Endothelial cell of umbilical vein (primary cell): ENCODE results near the gene TMCC3. TPM values are rescaled to one million over a fixed set of nuclear protein-coding genes. Genes with fewer than 3 reads are reported as not detected.

Experiments used
- BruUV-seq: library from RNA; stranded (reverse); fragments of 400-500 nt; replicated peaks from 2 replicates; lab custom pipeline; 2021; lab: Mats Ljungman, UMichigan
- CTCF ChIA-PET: fragments of 300-600, 350-600 bp; sonication (Branson Sonifier 250); formaldehyde crosslinking; loops from one replicate; lab custom pipeline; 2021; ENCODE audit warnings: antibody characterized with exemption, inconsistent platforms; lab: Charles Lee
- POLR2A ChIA-PET: fragments of 300-600, 350-600 bp; sonication (Branson Sonifier 250); formaldehyde crosslinking; loops from one replicate; lab custom pipeline; 2021; ENCODE audit warnings: antibody characterized with exemption, inconsistent platforms; lab: Charles Lee
- DNase-seq: peaks from one replicate; pipeline ENCODE4 v3.0.0-alpha.2; 2011; ENCODE audit warnings: low read depth, low spot score
- FAIRE-seq: peaks from 2 replicates; lab custom pipeline; 2011; peaks lifted over from hg19 to GRCh38; lab: Jason Lieb, UNC
- H2AFZ ChIP-seq: 2 replicates; pipeline ENCODE4 v1.6.0; 2012; ENCODE audit warnings: low read depth, low read length, control low read depth, inconsistent platforms
- H3K27ac ChIP-seq: 2 replicates; pipeline ENCODE4 v1.5.1; 2011; ENCODE audit warnings: low read depth, mild to moderate bottlenecking, control low read depth, low read length, moderate library complexity; ENCODE audit not compliant: insufficient read depth
- H3K27me3 ChIP-seq, 2 experiments: 2 replicates each; pipeline versions ENCODE4 v1.6.0 to v1.6.1; 2011; ENCODE audit warnings: low read length in 2 of 2, mixed read lengths in 1 of 2; ENCODE audit not compliant: control insufficient read depth in 2 of 2, insufficient read depth in 2 of 2
- H3K36me3 ChIP-seq, 2 experiments: 2 replicates in 1 of 2; 3 replicates in 1 of 2; pipeline ENCODE4 v1.5.1; 2011; ENCODE audit warnings: low read length in 2 of 2, mild to moderate bottlenecking in 1 of 2, moderate library complexity in 1 of 2; ENCODE audit not compliant: control insufficient read depth in 2 of 2, insufficient read depth in 2 of 2; ENCODE audit errors: extremely low read depth in 1 of 2
- H3K4me1 ChIP-seq: 3 replicates; pipeline ENCODE4 v1.5.1; 2011; ENCODE audit warnings: mild to moderate bottlenecking, low read length; ENCODE audit not compliant: control insufficient read depth, insufficient read depth; ENCODE audit errors: extremely low read depth
- H3K4me2 ChIP-seq: 2 replicates; pipeline ENCODE4 v1.6.1; 2011; ENCODE audit warnings: low read length, control low read depth, mixed read lengths; ENCODE audit not compliant: insufficient read depth
- H3K4me3 ChIP-seq, 3 experiments: fragments of 200-600 bp in 1 of 3; sonication (generic), shearing (Covaris generic) in 1 of 3; replicated peaks in 1 of 3; 2 replicates each; pipeline ENCODE4 v1.5.1; 2011 to 2016; ENCODE audit warnings: control low read depth in 3 of 3, low read length in 3 of 3, mild to moderate bottlenecking in 2 of 3, inconsistent platforms in 1 of 3, low read depth in 1 of 3, moderate library complexity in 1 of 3; ENCODE audit not compliant: insufficient read depth in 1 of 3
- H3K79me2 ChIP-seq: 2 replicates; pipeline ENCODE4 v1.6.0; 2012; ENCODE audit warnings: low read length, inconsistent platforms; ENCODE audit not compliant: control insufficient read depth, insufficient read depth
- H3K9ac ChIP-seq: replicated peaks from 2 replicates; pipeline ENCODE3; 2011; ENCODE audit warnings: low read length, control low read depth; ENCODE audit not compliant: insufficient read depth; ENCODE audit errors: extremely low read depth
- H3K9me1 ChIP-seq: replicated peaks from 3 replicates; pipeline ENCODE4 v1.6.0; 2011; ENCODE audit warnings: mild to moderate bottlenecking, low read length; ENCODE audit not compliant: control insufficient read depth, insufficient read depth; ENCODE audit errors: extremely low read depth
- H3K9me3 ChIP-seq: replicated peaks from 2 replicates; pipeline ENCODE4 v1.5.1; 2012; ENCODE audit warnings: low read length, inconsistent platforms; ENCODE audit not compliant: control insufficient read depth, insufficient read depth
- H4K20me1 ChIP-seq: replicated peaks from 2 replicates; pipeline ENCODE3; 2011; ENCODE audit warnings: mild to moderate bottlenecking, low read length; ENCODE audit not compliant: control insufficient read depth, insufficient read depth; ENCODE audit errors: extremely low read depth
- CTCF ChIP-seq, 2 donors: IDR thresholded peaks; 1 replicate in 1 of 2; 2 replicates in 1 of 2; pipeline ENCODE4 v1.5.1; 2011; ENCODE audit warnings: low read length in 2 of 2, mild to moderate bottlenecking in 2 of 2, moderate library complexity in 2 of 2, control low read depth in 1 of 2, inconsistent platforms in 1 of 2, low read depth in 1 of 2; ENCODE audit not compliant: insufficient read depth in 1 of 2; ENCODE audit errors: extremely low read depth in 1 of 2
- FOS ChIP-seq: IDR thresholded peaks from 2 replicates; pipeline ENCODE4 v1.6.1; 2011; ENCODE audit warnings: mild to moderate bottlenecking, low read length, moderate library complexity, borderline replicate concordance; ENCODE audit not compliant: insufficient read depth
- GATA2 ChIP-seq: IDR thresholded peaks from 2 replicates; pipeline ENCODE4 v1.7.0; 2011; ENCODE audit warnings: low read depth, mild to moderate bottlenecking, moderate library complexity, mixed read lengths, low read length; ENCODE audit not compliant: insufficient read length, insufficient read depth
- JUN ChIP-seq: IDR thresholded peaks from 2 replicates; pipeline ENCODE4 v1.6.1; 2011; ENCODE audit warnings: borderline replicate concordance, low read depth; ENCODE audit not compliant: insufficient read length, insufficient read depth
- MAX ChIP-seq: IDR thresholded peaks from 2 replicates; pipeline ENCODE4 v1.6.1; 2011; ENCODE audit not compliant: insufficient read depth, insufficient read length
- MYC ChIP-seq: IDR thresholded peaks from one replicate; pipeline ENCODE4 v1.6.1; 2011; ENCODE audit warnings: mild to moderate bottlenecking, low read depth, low read length
- POLR2A ChIP-seq: IDR thresholded peaks from 2 replicates; pipeline ENCODE4 v1.6.1; 2012; ENCODE audit warnings: low read depth, mild to moderate bottlenecking, control low read depth, low read length
- POLR2AphosphoS5 ChIP-seq: IDR thresholded peaks from 2 replicates; pipeline ENCODE4 v1.6.1; 2012; ENCODE audit warnings: low read depth, mild to moderate bottlenecking, control low read depth, low read length, moderate library complexity; ENCODE audit not compliant: insufficient read depth
- dilution Hi-C: fragments of 300-500 bp; cut with MboI; formaldehyde crosslinking; loops from one replicate; pipeline ENCODE4 v1.15.0; 2019; ENCODE audit warnings: low sequenced_read_pairs; ENCODE audit not compliant: extremely low pct_ligation_motif_present
- intact Hi-C: fragments of 100-400 bp; cut with micrococcal nuclease; formaldehyde crosslinking; loops from one replicate; pipeline ENCODE4 v1.10.0; 2022
- polyA plus RNA-seq, 4 experiments: library from polyadenylated mRNA; depleted of rRNA in 3 of 4; stranded (reverse) in 3 of 4; unstranded in 1 of 4; fragments of >200 nt; gene quantifications; 2 replicates each; pipeline versions ENCODE4 v1.2.1 to v1.2.3, GENCODE V29; 2011 to 2012; ENCODE audit warnings: missing spikeins in 1 of 4
- total RNA-seq: library from RNA; stranded (reverse); gene quantifications from 2 replicates; pipeline ENCODE4 v1.2.3, GENCODE V29; 2021

Gene TMCC3
- total and polyA plus RNA-seq, 2 donors (not counting 3 experiments of a cell fraction or from before 2014, with no cell fraction given) = 13.5 to 30.4 TPM

- BruUV-seq = no TSS peak
- Histone ChIP-seq H3K27me3 (no peaks in the 10 kb centered on the region), H3K4me3 (no peak overlapping the region), H3K79me2 (peaks cover 79% of the 10 kb centered on the region), H4K20me1 (no peaks in the 10 kb centered on the region), H3K9ac (no peak overlapping the region), H3K9me3 (no peaks in the 10 kb centered on the region), H3K4me1 (peaks cover 9% of the 10 kb centered on the region), H3K36me3 (peaks cover 0 to 7% of the 10 kb centered on the region in 2 experiments), H3K4me2 (no peak overlapping the region), H2AFZ (no peak overlapping the region), H3K27ac (no peak overlapping the region), H3K9me1 (no peaks in the 10 kb centered on the region)
- TF ChIP-seq FOS = no peak
- TF ChIP-seq MYC = no peak
- no peak for TF ChIP-seq GATA2
- DNase-seq = no peak
- dilution Hi-C loops (no loop called here), intact Hi-C loops (no loop called here)
- ChIA-PET POLR2A (no interaction called here), CTCF (interaction anchor here (1.3 to 2.8 kb wide), 4 partner anchors 9 to 37 kb away, joined by 3 to 7 read pairs (median 4); partner anchors contain the start of gene TMCC3)
- no peak for FAIRE-seq
Observed at GRCh38 chr12:94637390-94638113, 12.8 kb downstream of the TMCC3 start.

DNA sequence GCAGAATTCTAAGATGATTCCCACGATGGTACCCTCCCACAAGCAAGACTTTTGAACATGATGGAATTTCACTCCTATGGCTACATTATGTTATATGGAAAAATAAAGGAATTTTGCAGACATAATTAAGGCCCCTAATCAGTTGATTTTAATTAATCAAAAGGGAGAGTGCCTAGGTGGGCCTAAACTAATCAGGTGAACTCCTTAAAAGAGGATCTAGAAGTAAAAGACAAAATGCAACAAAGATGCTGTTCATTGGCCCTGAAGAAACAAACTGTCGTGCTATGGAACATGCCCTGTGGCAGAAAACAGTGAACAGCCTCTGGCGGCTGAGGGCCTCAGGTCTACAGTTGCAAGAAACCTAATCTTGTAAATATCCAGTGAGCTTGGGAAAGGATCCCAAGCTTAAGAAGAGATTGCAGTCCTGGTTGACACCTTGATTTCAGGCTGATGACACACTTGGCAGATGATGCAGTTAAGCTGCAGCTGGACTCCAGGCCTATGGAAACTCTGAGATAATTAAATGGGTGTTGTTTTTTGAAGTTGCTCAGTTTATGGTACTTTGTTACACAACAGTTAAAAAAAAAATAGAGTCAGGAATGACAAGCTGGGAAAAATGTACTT, 13.8 kb downstream of the TMCC3 start:
- POLR2A ChIA-PET = no interaction called here
- no peaks in the 10 kb centered on the region for H4K20me1 ChIP-seq
- peaks cover 9% of the 10 kb centered on the region for H3K4me1 ChIP-seq
- no peak for FAIRE-seq
- H3K4me3 ChIP-seq = no peak overlapping the region
- H3K36me3 ChIP-seq = peaks cover 0 to 7% of the 10 kb centered on the region in 2 experiments
- no peaks in the 10 kb centered on the region for H3K27me3 ChIP-seq
- H3K79me2 ChIP-seq = peaks cover 79% of the 10 kb centered on the region
- no TSS peak for BruUV-seq
- dilution Hi-C loops (no loop called here), intact Hi-C loops (no loop called here)
- H3K9ac ChIP-seq = no peak overlapping the region
- no peak overlapping the region for H2AFZ ChIP-seq
- no peak for DNase-seq
- no peaks in the 10 kb centered on the region for H3K9me1 ChIP-seq
- TF ChIP-seq MYC (no peak), FOS (no peak), CTCF (IDR thresholded peaks at IDR 0.05; ENCODE audit: extremely low read depth in 1 of 2, insufficient read depth in 1 of 2, low read depth in 1 of 2, low read length in 2 of 2) (no peak), POLR2AphosphoS5 (no peak), POLR2A (no peak), MAX (no peak), GATA2 (no peak), JUN (no peak)
- no peak overlapping the region for H3K4me2 ChIP-seq
- CTCF ChIA-PET = interaction anchor here (1.7 to 2.8 kb wide), 2 partner anchors 8 to 14 kb away, joined by 5 to 7 read pairs; no protein-coding TSS in a partner anchor
- H3K27ac ChIP-seq = no peak overlapping the region
- no peaks in the 10 kb centered on the region for H3K9me3 ChIP-seq
